K562 (cell line): ENCODE measurements around the gene NPTXR. TPM values are rescaled to one million over a fixed set of nuclear protein-coding genes. Genes with fewer than 3 reads are reported as not detected.

ENCODE experiments used
- FIP1L1 ChIP-seq: fragments of 200-400 bp; formaldehyde crosslinking; IDR thresholded peaks from 2 replicates; pipeline ENCODE4 v1.6.1; 2018; ENCODE audit warnings: mild to moderate bottlenecking, low read depth, low read length; ENCODE audit not compliant: poor library complexity, severe bottlenecking
- GTF2E2 ChIP-seq: fragments of 200-800 bp; sonication (Bioruptor generic); IDR thresholded peaks from 2 replicates; pipeline ENCODE4 v1.6.1; 2016; ENCODE audit warnings: missing genetic modification characterization, missing compliant biosample characterization
- NR2C1 ChIP-seq, 2 experiments: fragments of 450-650 bp; IDR thresholded peaks; 2 replicates each; pipeline ENCODE4 v1.6.1; 2017; ENCODE audit warnings: mild to moderate bottlenecking in 2 of 2, antibody characterized with exemption in 1 of 2, inconsistent platforms in 1 of 2, missing compliant biosample characterization in 1 of 2, missing genetic modification characterization in 1 of 2
- PRDM10 ChIP-seq: fragments of 450-650 bp; IDR thresholded peaks from 2 replicates; pipeline ENCODE4 v1.6.1; 2018; ENCODE audit not compliant: partially characterized antibody
- RBFOX2 ChIP-seq: fragments of 200-400 bp; formaldehyde crosslinking; IDR thresholded peaks from 2 replicates; pipeline ENCODE4 v1.6.1; 2017; ENCODE audit warnings: low read depth, mild to moderate bottlenecking, low read length, moderate library complexity
- THRA ChIP-seq: fragments of 450-650 bp; IDR thresholded peaks from 2 replicates; pipeline ENCODE4 v1.6.1; 2017; ENCODE audit warnings: mild to moderate bottlenecking, moderate library complexity
- YY1 ChIP-seq, 3 experiments: IDR thresholded peaks; 2 replicates each; pipeline ENCODE4 v1.6.1; 2011; ENCODE audit warnings: low read length in 2 of 3, mild to moderate bottlenecking in 2 of 3, moderate library complexity in 2 of 3, borderline replicate concordance in 1 of 3, control low read depth in 1 of 3, low read depth in 1 of 3; ENCODE audit not compliant: insufficient read depth in 3 of 3, insufficient replicate concordance in 2 of 3, control insufficient read depth in 1 of 3, insufficient read length in 1 of 3; ENCODE audit errors: extremely low read depth in 1 of 3
- ZBTB1 ChIP-seq: sonication (generic); formaldehyde crosslinking; IDR thresholded peaks from 2 replicates; pipeline ENCODE4 v1.8.1; 2023; ENCODE audit warnings: missing genetic modification reagents, low read depth, mild to moderate bottlenecking, borderline replicate concordance
- polyA plus RNA-seq, 8 experiments: library from polyadenylated mRNA; depleted of rRNA in 4 of 8; stranded (reverse) in 5 of 8; unstranded in 3 of 8; fragments of >200 nt; fragmentation: Nextera tagmentation in 2 of 8; fragmentation: Illumina TruSeq in 1 of 8; extraction: Ambion mirVana in 2 of 8; extraction: Trizol in 1 of 8; gene quantifications; 2 replicates each; pipeline versions ENCODE4 v1.2.1 to v1.2.3, GENCODE V29; 2011 to 2014; ENCODE audit warnings: inconsistent platforms in 1 of 8, missing spikeins in 1 of 8
- total RNA-seq, 7 experiments: library from RNA; depleted of rRNA in 6 of 7; stranded (reverse); fragments of >200 nt in 6 of 7; fragmentation: Illumina TruSeq in 2 of 7; extraction: Trizol in 2 of 7; gene quantifications; 2 replicates each; pipeline versions ENCODE4 v1.2.1 to v1.2.3, GENCODE V29; 2011 to 2021; ENCODE audit warnings: low replicate concordance in 1 of 7

The NPTXR gene
- total and polyA plus RNA-seq, 9 of the 15 experiments (the other 6 are each of a cell fraction or from before 2014, with no cell fraction given) = 0.01 to 3.1 (median 1.1) TPM

GRCh38 chr22:38872831-38873248 is 29.0 kb upstream of the NPTXR start (continued):
- peak; percentile 43 for TF ChIP-seq PRDM10
- TF ChIP-seq THRA = no peak
- TF ChIP-seq RBFOX2 = peak; percentile 67
- TF ChIP-seq GTF2E2 = 0 out of 2 replicates have a peak, but pooled peaks have one; percentile 34
- peak; percentile 66; the same call in 1 of the 2 replicates for TF ChIP-seq ZBTB1 (CRISPR knock-in tag)
- TF ChIP-seq YY1 (IDR thresholded peaks at IDR 0.05; ENCODE audit: borderline replicate concordance in 1 of 3, control insufficient read depth in 1 of 3, extremely low read depth in 1 of 3, insufficient read depth in 3 of 3, insufficient read length in 1 of 3, insufficient replicate concordance in 2 of 3, low read depth in 1 of 3, low read length in 2 of 3) = peak in 2 of 3 experiments; percentile 73 to 88
- TF ChIP-seq FIP1L1 = peak; percentile 33
- no peak for TF ChIP-seq NR2C1 (IDR thresholded peaks at IDR 0.05)
- TF ChIP-seq NR2C1 (tag; IDR thresholded peaks at IDR 0.05) = no peak
